ENCODE data around the gene GPR62. TPM values are rescaled to one million over a fixed set of nuclear protein-coding genes. Genes with fewer than 3 reads are reported as not detected.

Gene GPR62
- total and polyA plus RNA-seq, 2 experiments from 2014 or later, result not detected

DNA sequence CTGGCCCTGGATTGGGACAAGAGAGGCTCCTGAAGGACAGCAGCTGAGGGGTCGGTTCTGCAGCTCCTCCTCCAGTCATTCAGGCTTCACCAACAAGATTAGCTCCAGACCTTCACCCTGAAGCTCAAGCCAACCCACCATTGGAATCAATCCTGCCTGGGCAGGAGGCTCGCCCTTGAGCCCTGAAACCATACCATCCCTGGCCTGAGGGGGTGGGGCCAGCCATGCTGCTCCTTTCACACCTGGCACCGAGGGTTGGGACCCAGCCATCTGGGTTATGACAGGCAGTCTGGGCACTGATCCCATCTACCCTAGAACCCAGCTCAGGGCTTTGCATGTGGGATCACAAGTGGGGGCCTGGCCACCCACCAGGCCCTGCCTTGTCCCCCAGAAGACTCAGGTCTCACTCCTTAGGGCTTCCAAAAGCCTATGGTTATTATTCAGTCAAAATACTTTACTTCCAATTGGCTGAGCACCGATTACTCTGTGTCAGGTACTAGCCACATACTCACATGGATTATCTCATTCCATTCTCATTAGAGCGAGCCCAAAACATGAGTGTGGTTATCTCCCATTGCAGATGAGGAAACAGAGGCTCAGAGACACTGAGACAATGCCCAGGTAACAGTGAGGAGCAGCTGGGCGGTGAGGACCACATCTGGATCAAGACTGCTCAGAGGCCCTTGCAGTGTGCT is 15.6 kb downstream of the GPR62 start:
- H3K9me3 ChIP-seq (ENCODE audit: low read depth), result no peaks in the 10 kb centered on the region
- no peaks in the 10 kb centered on the region for H3K27me3 ChIP-seq (replicated peaks; ENCODE audit: insufficient read depth)
- peaks cover 17% of the 10 kb centered on the region for H3K4me1 ChIP-seq (ENCODE audit: insufficient read depth)
- no peak for DNase-seq
- in situ Hi-C loops (cut with MboI), result no loop called here
- no peak for TF ChIP-seq EZH2phosphoT487 (IDR thresholded peaks at IDR 0.05; ENCODE audit: insufficient read depth, low read depth)
- no peak for TF ChIP-seq EZH2 (IDR thresholded peaks at IDR 0.05; ENCODE audit: insufficient read depth, poor library complexity, severe bottlenecking)
- no peaks in the 10 kb centered on the region for H3K9me2 ChIP-seq (ENCODE audit: insufficient read depth)
- peaks cover 33% of the 10 kb centered on the region for H3K79me2 ChIP-seq (ENCODE audit: insufficient read depth)
- H4K20me1 ChIP-seq (ENCODE audit: insufficient read depth), result no peaks in the 10 kb centered on the region
- 59 to 64% methylated on average over 6 of the region's 6 CpGs for WGBS, 2 experiments (ENCODE audit: low coverage in 1 of 2, low lambda C conversion rate in 2 of 2, missing lambda C conversion rate in 2 of 2)
- no peak overlapping the region for H2AFZ ChIP-seq
- H3K9ac ChIP-seq, result no peak overlapping the region
- H3K4me2 ChIP-seq (ENCODE audit: unreplicated experiment), result no peak overlapping the region
- no peaks in the 10 kb centered on the region for H3K36me3 ChIP-seq (ENCODE audit: low read depth)
- H3K4me3 ChIP-seq, result no peak overlapping the region
- peaks cover 13% of the 10 kb centered on the region for H3F3A ChIP-seq (ENCODE audit: insufficient read depth)
- H3K27ac ChIP-seq, result no peak overlapping the region

GRCh38 chr3:51971350-51971749 is 16.2 kb downstream of the GPR62 start:
- 87 to 94% methylated on average over 10 to 11 of the region's 11 CpGs for WGBS, 2 experiments (ENCODE audit: low coverage in 1 of 2, low lambda C conversion rate in 2 of 2, missing lambda C conversion rate in 2 of 2)
- H3K36me3 ChIP-seq (ENCODE audit: low read depth), result no peaks in the 10 kb centered on the region
- H3K9ac ChIP-seq, result no peak overlapping the region
- no peak for DNase-seq
- no peaks in the 10 kb centered on the region for H4K20me1 ChIP-seq (ENCODE audit: insufficient read depth)
- peaks cover 27% of the 10 kb centered on the region for H3K79me2 ChIP-seq (ENCODE audit: insufficient read depth)
- H3F3A ChIP-seq (ENCODE audit: insufficient read depth), result peaks cover 19% of the 10 kb centered on the region
- TF ChIP-seq EZH2 (IDR thresholded peaks at IDR 0.05; ENCODE audit: insufficient read depth, poor library complexity, severe bottlenecking) (no peak), EZH2phosphoT487 (IDR thresholded peaks at IDR 0.05; ENCODE audit: insufficient read depth, low read depth) (no peak)
- H3K4me3 ChIP-seq, result no peak overlapping the region
- in situ Hi-C loops (cut with MboI), result no loop called here
- H3K4me1 ChIP-seq (ENCODE audit: insufficient read depth), result peaks cover 18% of the 10 kb centered on the region
- H3K9me3 ChIP-seq (ENCODE audit: low read depth), result no peaks in the 10 kb centered on the region
- H3K27me3 ChIP-seq (replicated peaks; ENCODE audit: insufficient read depth), result no peaks in the 10 kb centered on the region
- no peaks in the 10 kb centered on the region for H3K9me2 ChIP-seq (ENCODE audit: insufficient read depth)
- H3K27ac ChIP-seq, result no peak overlapping the region
- H2AFZ ChIP-seq, result no peak overlapping the region
- no peak overlapping the region for H3K4me2 ChIP-seq (ENCODE audit: unreplicated experiment)

DNA sequence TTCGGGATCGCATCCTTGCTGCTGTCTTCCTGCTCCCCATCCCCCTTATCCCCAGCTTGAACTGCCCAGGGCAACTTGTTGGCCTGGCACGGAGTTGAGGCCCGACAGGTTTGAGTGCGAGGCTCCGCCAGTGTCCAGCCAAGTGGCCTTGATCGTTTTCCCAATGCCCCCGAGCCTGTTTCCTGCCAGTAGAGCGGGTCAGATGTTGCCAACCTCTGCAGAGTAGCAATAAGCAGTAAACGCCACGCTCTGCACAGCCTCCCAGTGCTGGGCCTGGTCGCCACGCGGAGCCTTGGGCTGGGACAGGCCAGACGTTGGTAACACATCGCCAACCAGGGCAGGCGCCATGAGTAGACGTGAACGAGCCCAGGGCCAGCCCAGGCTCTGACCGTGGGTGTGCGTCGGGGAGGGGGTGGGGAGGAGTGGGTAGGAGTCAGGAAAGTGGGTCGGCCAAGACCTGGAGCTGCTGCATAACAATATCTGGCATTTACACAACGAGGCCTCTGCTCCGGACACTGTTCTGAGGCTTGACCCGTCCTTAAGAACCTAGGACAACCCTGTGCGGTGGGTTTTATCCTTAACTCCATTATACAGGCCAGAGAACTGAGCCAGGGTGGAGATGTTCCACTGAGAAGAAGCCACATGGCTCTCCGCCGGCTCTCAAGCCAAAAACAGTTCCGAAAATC is 19.2 kb downstream of the GPR62 start:
- peak; percentile 58 for DNase-seq
- Histone ChIP-seq H3K36me3 (ENCODE audit: low read depth) (no peaks in the 10 kb centered on the region), H3K9me3 (ENCODE audit: low read depth) (no peaks in the 10 kb centered on the region), H2AFZ (peak overlapping the region; percentile 96), H3K4me3 (peak overlapping the region; percentile 92), H3K27me3 (replicated peaks; ENCODE audit: insufficient read depth) (no peaks in the 10 kb centered on the region), H3F3A (ENCODE audit: insufficient read depth) (peaks cover 18% of the 10 kb centered on the region), H3K4me2 (ENCODE audit: unreplicated experiment) (peak overlapping the region; percentile 98), H3K27ac (peak overlapping the region; percentile 75), H3K4me1 (ENCODE audit: insufficient read depth) (peaks cover 12% of the 10 kb centered on the region), H3K9me2 (ENCODE audit: insufficient read depth) (no peaks in the 10 kb centered on the region), H3K79me2 (ENCODE audit: insufficient read depth) (peaks cover 19% of the 10 kb centered on the region), H4K20me1 (ENCODE audit: insufficient read depth) (no peaks in the 10 kb centered on the region), H3K9ac (peak overlapping the region; percentile 92)
- WGBS, 2 experiments (ENCODE audit: low coverage in 1 of 2, low lambda C conversion rate in 2 of 2, missing lambda C conversion rate in 2 of 2), result 6 to 9% methylated on average over 30 of the region's 30 CpGs
- TF ChIP-seq EZH2phosphoT487 (IDR thresholded peaks at IDR 0.05; ENCODE audit: insufficient read depth, low read depth) (no peak), EZH2 (IDR thresholded peaks at IDR 0.05; ENCODE audit: insufficient read depth, poor library complexity, severe bottlenecking) (no peak)
- in situ Hi-C loops (cut with MboI), result no loop called here

DNA sequence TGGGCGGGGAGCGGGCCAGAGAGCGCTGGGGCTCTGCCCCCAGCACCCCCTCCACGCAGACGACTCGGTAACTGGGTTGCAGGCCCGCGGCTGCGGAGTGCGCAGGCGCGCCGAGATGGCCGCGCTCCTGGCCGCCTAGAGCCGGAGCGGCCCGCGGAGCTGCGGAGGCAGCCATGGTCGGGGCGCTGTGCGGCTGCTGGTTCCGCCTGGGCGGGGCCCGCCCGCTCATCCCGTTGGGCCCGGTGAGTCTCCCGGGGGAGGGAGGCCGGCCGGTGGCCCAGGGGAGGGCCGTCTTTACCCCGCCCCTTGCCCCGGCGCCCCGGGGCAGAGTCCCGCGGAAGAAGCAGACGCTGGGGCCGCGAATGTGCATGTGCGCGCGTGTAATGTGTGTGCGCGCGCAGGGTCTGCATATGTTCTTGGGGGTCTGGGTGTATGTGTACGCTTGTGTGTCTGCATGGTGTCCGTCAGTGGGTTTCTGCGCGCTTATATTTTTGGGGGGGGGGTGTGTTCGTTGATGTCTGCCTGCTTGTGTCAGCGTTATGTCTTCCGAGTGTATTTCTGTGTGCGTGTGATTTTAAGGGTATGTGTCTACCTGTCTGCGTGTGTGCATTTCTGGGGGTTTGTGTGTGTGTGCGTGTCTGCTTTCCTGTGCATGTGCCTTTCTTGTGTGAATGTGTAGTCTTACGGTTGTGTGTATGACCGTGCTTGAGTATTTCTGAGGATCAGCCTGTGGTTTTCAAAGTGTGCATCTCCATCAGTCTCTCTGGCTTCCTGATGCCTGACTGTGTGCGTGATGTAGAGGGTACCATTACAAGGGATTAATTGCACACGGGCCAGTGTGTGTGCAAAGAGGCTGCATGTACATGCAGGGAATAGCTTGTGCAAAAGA is 20.0 kb downstream of the GPR62 start, which contains the start of gene ABHD14A:
ABHD14A (plus strand) TSS at position 102 of the 889 bp plus-strand sequence; CDS start at position 174, 72 bp downstream.
- H3K36me3 ChIP-seq (ENCODE audit: low read depth), result no peaks in the 10 kb centered on the region
- H3K4me2 ChIP-seq (ENCODE audit: unreplicated experiment), result peak within 1 kb of the TSS; percentile 98
- no peaks in the 10 kb centered on the region for H3K9me3 ChIP-seq (ENCODE audit: low read depth)
- peaks cover 23% of the 10 kb centered on the region for H3K79me2 ChIP-seq (ENCODE audit: insufficient read depth)
- H3K4me3 ChIP-seq, result peak within 1 kb of the TSS; percentile 92
- no peaks in the 10 kb centered on the region for H3K9me2 ChIP-seq (ENCODE audit: insufficient read depth)
- H3K9ac ChIP-seq, result peak within 1 kb of the TSS; percentile 92
- H3K27me3 ChIP-seq (replicated peaks; ENCODE audit: insufficient read depth), result no peaks in the 10 kb centered on the region
- H3K27ac ChIP-seq, result peak within 1 kb of the TSS; percentile 75
- peaks cover 12% of the 10 kb centered on the region for H3K4me1 ChIP-seq (ENCODE audit: insufficient read depth)
- peak within 1 kb of the TSS; percentile 96 for H2AFZ ChIP-seq
- no peaks in the 10 kb centered on the region for H4K20me1 ChIP-seq (ENCODE audit: insufficient read depth)
- 1% methylated on average over 48 to 59 of the region's 63 CpGs for WGBS, 2 experiments (ENCODE audit: low coverage in 1 of 2, low lambda C conversion rate in 2 of 2, missing lambda C conversion rate in 2 of 2)
- in situ Hi-C loops (cut with MboI), result no loop called here
- no peak for TF ChIP-seq EZH2 (IDR thresholded peaks at IDR 0.05; ENCODE audit: insufficient read depth, poor library complexity, severe bottlenecking)
- no peak for TF ChIP-seq EZH2phosphoT487 (IDR thresholded peaks at IDR 0.05; ENCODE audit: insufficient read depth, low read depth)
- DNase-seq, result peak; percentile 88
- peaks cover 15% of the 10 kb centered on the region for H3F3A ChIP-seq (ENCODE audit: insufficient read depth)

Measured in GM23248 (cell line).